Fibroblast of villous mesenchyme (primary cell): ENCODE data around the gene YBEY. TPM values are rescaled to one million over a fixed set of nuclear protein-coding genes. Genes with fewer than 3 reads are reported as not detected.

ENCODE experiments used
- DNase-seq: peaks from one replicate; pipeline ENCODE4 v3.0.0-alpha.2; 2010; ENCODE audit warnings: low read depth
- H3K4me3 ChIP-seq: 2 replicates; pipeline ENCODE4 v1.5.1; 2011; ENCODE audit warnings: low read depth, mild to moderate bottlenecking, low read length
- CTCF ChIP-seq: IDR thresholded peaks from 2 replicates; pipeline ENCODE4 v1.5.1; 2012; ENCODE audit warnings: low read depth, mild to moderate bottlenecking, low read length; ENCODE audit not compliant: insufficient read depth
- total RNA-seq: library from RNA; depleted of rRNA; stranded (reverse); fragments of >200 nt; gene quantifications from 2 replicates; pipeline ENCODE4 v1.2.3, GENCODE V29; 2012

The YBEY gene
- total RNA-seq, 1 donor, result 10.4 TPM

- DNase-seq, result no peak
- H3K4me3 ChIP-seq, result no peak overlapping the region
- TF ChIP-seq CTCF, result no peak
Measured at GRCh38 chr21:46319186-46319585, 33.0 kb downstream of the YBEY start.

- DNase-seq, result peak; percentile 61
- no peak for TF ChIP-seq CTCF
- peak overlapping the region; percentile 23 for H3K4me3 ChIP-seq
Measured at GRCh38 chr21:46320331-46320801, 34.2 kb downstream of the YBEY start.

- no peak for TF ChIP-seq CTCF
- H3K4me3 ChIP-seq, result peak overlapping the region; percentile 79
- peak; percentile 46 for DNase-seq
Measured at GRCh38 chr21:46322351-46323226, 36.4 kb downstream of the YBEY start.

GRCh38 chr21:46323227-46323709, 37.1 kb downstream of the YBEY start:
- no peak for DNase-seq
- peak overlapping the region; percentile 79 for H3K4me3 ChIP-seq
- TF ChIP-seq CTCF, result no peak

- TF ChIP-seq CTCF, result no peak
- H3K4me3 ChIP-seq, result peak within 1 kb of the TSS; percentile 81
- peak; percentile 98 for DNase-seq
Measured at GRCh38 chr21:46323710-46324389, 37.7 kb downstream of the YBEY start, which contains the start of the genes C21orf58 and PCNT. Gene C21orf58 (minus strand): TSS chr21:46323870. CDS start chr21:46322738, 1,132 bp downstream. Gene PCNT (plus strand): TSS chr21:46324156. CDS start chr21:46324229, 73 bp downstream.

GRCh38 chr21:46324390-46325072, 38.4 kb downstream of the YBEY start:
- peak overlapping the region; percentile 81 for H3K4me3 ChIP-seq
- peak; percentile 8 for TF ChIP-seq CTCF
- DNase-seq, result peak; percentile 83
